SK-N-SH treated with all-trans-retinoic acid at 6 μM for 48 hours (cell line): Measurements from ENCODE around the gene ZBTB7C.

Experiments
- ATAC-seq: fragments of 200-7000 bp; cut with Tn5 transposase; 3 replicates; pipeline ENCODE4 v1.9.1; 2020; ENCODE audit warnings: mild to moderate bottlenecking, moderate library complexity
- ARNTL ChIP-seq: fragments of 450-650 bp; formaldehyde crosslinking; IDR thresholded peaks from 2 replicates; pipeline ENCODE4 v1.5.0; 2020; ENCODE audit warnings: low read depth, mild to moderate bottlenecking, moderate library complexity, borderline replicate concordance
- BACH2 ChIP-seq: fragments of 250-450 bp; sonication (Bioruptor Pico); IDR thresholded peaks from 2 replicates; pipeline ENCODE4 v1.9.0; 2021; ENCODE audit warnings: mild to moderate bottlenecking, borderline replicate concordance
- CSDC2 ChIP-seq: fragments of 250-450 bp; sonication (Bioruptor Pico); IDR thresholded peaks from 2 replicates; pipeline ENCODE4 v1.5.0; 2020; ENCODE audit warnings: mild to moderate bottlenecking, moderate library complexity
- ESRRG ChIP-seq: fragments of 250-450 bp; sonication (Bioruptor Pico); IDR thresholded peaks from 2 replicates; pipeline ENCODE4 v1.6.1; 2021; ENCODE audit warnings: mild to moderate bottlenecking
- GLIS3 ChIP-seq: fragments of 250-450 bp; sonication (Bioruptor Pico); IDR thresholded peaks from 2 replicates; pipeline ENCODE4 v1.5.0; 2020; ENCODE audit warnings: mild to moderate bottlenecking, moderate library complexity
- ISL1 ChIP-seq: fragments of 250-450 bp; sonication (Bioruptor Pico); IDR thresholded peaks from 2 replicates; pipeline ENCODE4 v2.1.2; 2022; ENCODE audit warnings: mild to moderate bottlenecking, moderate library complexity
- OSR1 ChIP-seq: fragments of 250-450 bp; sonication (Bioruptor Pico); IDR thresholded peaks from 2 replicates; pipeline ENCODE4 v1.8.0; 2022; ENCODE audit warnings: moderate library complexity, mild to moderate bottlenecking, inconsistent platforms
- PPARA ChIP-seq: fragments of 250-450 bp; sonication (Bioruptor Pico); IDR thresholded peaks from 2 replicates; pipeline ENCODE4 v1.5.0; 2020; ENCODE audit warnings: mild to moderate bottlenecking, borderline replicate concordance
- RARB ChIP-seq: fragments of 250-450 bp; sonication (Bioruptor Pico); IDR thresholded peaks from 2 replicates; pipeline ENCODE4 v1.8.0; 2021; ENCODE audit warnings: mild to moderate bottlenecking, moderate library complexity
- SNAI2 ChIP-seq: fragments of 250-450 bp; sonication (Bioruptor Pico); IDR thresholded peaks from 2 replicates; pipeline ENCODE4 v1.5.0; 2020; ENCODE audit warnings: mild to moderate bottlenecking, moderate library complexity
- TCF4 ChIP-seq: fragments of 250-450 bp; sonication (Bioruptor Pico); IDR thresholded peaks from 2 replicates; pipeline ENCODE4 v1.8.0; 2021; ENCODE audit warnings: mild to moderate bottlenecking, moderate library complexity, borderline replicate concordance
- TOX ChIP-seq: fragments of 250-450 bp; sonication (Bioruptor Pico); IDR thresholded peaks from 2 replicates; pipeline ENCODE4 v1.8.0; 2021; ENCODE audit warnings: mild to moderate bottlenecking, moderate library complexity, borderline replicate concordance
- ZC3H10 ChIP-seq: fragments of 250-450 bp; sonication (Bioruptor Pico); IDR thresholded peaks from 2 replicates; pipeline ENCODE4 v1.5.1; 2021; ENCODE audit warnings: mild to moderate bottlenecking, moderate library complexity
- ZFP3 ChIP-seq: fragments of 250-450 bp; sonication (Bioruptor Pico); IDR thresholded peaks from 2 replicates; pipeline ENCODE4 v1.5.0; 2020; ENCODE audit warnings: mild to moderate bottlenecking, moderate library complexity
- ZNF565 ChIP-seq: fragments of 450-650 bp; formaldehyde crosslinking; conservative IDR thresholded peaks from 2 replicates; pipeline ENCODE4 v1.5.0; 2020; ENCODE audit warnings: low read depth, mild to moderate bottlenecking, moderate library complexity
- ZNF70 ChIP-seq: fragments of 450-650 bp; formaldehyde crosslinking; IDR thresholded peaks from 2 replicates; pipeline ENCODE4 v1.5.0; 2020; ENCODE audit warnings: mild to moderate bottlenecking, moderate library complexity
- ZNF8 ChIP-seq: fragments of 450-650 bp; formaldehyde crosslinking; IDR thresholded peaks from 2 replicates; pipeline ENCODE4 v1.5.0; 2020; ENCODE audit warnings: mild to moderate bottlenecking, moderate library complexity
- TF ChIP-seq, protein P1 (sequence below): fragments of 250-450 bp; sonication (Bioruptor Pico); IDR thresholded peaks from 2 replicates; pipeline ENCODE4 v1.8.0; 2021; ENCODE audit warnings: low read depth, mild to moderate bottlenecking, moderate library complexity, borderline replicate concordance
- TF ChIP-seq, protein P2 (sequence below): fragments of 250-450 bp; sonication (Bioruptor Pico); IDR thresholded peaks from 2 replicates; pipeline ENCODE4 v1.5.1; 2021; ENCODE audit warnings: mild to moderate bottlenecking, moderate library complexity
- TF ChIP-seq, protein P3 (sequence below): fragments of 250-450 bp; sonication (Bioruptor Pico); IDR thresholded peaks from 2 replicates; pipeline ENCODE4 v1.8.0; 2020; ENCODE audit warnings: mild to moderate bottlenecking, moderate library complexity, borderline replicate concordance
- TF ChIP-seq, protein P4 (sequence below): fragments of 250-450 bp; sonication (Bioruptor Pico); IDR thresholded peaks from 2 replicates; pipeline ENCODE4 v1.5.1; 2020; ENCODE audit warnings: low read depth, mild to moderate bottlenecking, moderate library complexity

Gene ZBTB7C

DNA sequence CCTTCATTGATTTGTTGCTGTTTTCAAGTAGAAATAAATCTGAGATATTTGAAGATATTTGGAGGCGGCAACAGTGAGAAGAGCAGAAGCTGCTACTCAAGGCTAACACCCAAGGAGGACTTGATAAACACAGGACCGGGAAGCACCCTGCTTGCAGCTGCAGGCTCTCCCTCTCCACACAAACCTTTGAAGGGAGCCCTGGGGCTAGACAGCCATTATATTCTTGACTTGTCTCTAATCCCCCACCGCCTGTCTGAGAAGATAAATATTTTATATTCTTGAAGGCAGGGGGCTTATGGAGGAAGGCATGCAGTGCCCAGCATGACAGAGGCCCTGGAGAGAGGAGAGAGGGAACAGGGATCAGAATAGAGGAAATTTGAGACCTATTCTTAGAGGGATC is 427.9 kb downstream of the ZBTB7C start:
- no peak for ATAC-seq
- TF ChIP-seq ISL1 (CRISPR knock-in tag) (no peak), ARNTL (CRISPR knock-in tag) (no peak), ESRRG (CRISPR knock-in tag) (no peak), ZFP3 (no peak), RARB (no peak), CSDC2 (no peak)
- TF ChIP-seq, protein P1, sequence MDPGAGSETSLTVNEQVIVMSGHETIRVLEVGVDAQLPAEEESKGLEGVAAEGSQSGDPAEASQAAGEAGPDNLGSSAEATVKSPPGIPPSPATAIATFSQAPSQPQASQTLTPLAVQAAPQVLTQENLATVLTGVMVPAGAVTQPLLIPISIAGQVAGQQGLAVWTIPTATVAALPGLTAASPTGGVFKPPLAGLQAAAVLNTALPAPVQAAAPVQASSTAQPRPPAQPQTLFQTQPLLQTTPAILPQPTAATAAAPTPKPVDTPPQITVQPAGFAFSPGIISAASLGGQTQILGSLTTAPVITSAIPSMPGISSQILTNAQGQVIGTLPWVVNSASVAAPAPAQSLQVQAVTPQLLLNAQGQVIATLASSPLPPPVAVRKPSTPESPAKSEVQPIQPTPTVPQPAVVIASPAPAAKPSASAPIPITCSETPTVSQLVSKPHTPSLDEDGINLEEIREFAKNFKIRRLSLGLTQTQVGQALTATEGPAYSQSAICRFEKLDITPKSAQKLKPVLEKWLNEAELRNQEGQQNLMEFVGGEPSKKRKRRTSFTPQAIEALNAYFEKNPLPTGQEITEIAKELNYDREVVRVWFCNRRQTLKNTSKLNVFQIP (CRISPR knock-in tag): no peak

DNA sequence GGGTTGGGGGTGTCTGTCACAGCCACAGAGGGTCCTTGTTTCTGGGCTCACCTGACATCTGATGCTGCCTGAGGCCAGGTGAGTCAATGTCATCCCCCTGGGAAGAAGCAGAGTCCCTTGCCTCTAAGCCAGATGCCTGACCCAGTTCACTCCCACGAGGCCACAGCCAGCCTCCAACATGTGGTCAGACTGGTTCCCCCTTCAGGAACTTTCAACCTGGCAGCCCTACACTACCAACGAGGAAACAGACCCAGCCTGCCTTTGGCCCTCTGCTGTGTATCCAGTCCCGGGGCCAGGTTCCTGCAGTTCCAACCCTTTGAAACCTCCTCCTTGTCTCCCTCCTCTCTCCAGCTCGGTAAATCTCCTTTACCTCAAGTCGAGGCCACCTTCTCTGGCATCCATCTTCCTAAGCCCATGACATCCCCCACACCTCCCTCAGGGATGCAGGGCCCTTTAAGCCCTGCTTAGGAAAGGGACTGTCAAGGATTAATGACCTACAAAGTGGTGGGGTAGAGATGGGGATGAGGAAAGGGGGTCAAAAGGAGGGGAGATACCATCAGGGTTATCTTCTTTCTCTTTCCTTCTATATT is 429.5 kb downstream of the ZBTB7C start:
- TF ChIP-seq ZFP3 (no peak), ZNF8 (no peak), PPARA (CRISPR knock-in tag) (no peak), OSR1 (CRISPR knock-in tag) (no peak), ZC3H10 (CRISPR knock-in tag) (no peak)
- TF ChIP-seq, protein P1 (CRISPR knock-in tag): no peak
- ATAC-seq: no peak

DNA sequence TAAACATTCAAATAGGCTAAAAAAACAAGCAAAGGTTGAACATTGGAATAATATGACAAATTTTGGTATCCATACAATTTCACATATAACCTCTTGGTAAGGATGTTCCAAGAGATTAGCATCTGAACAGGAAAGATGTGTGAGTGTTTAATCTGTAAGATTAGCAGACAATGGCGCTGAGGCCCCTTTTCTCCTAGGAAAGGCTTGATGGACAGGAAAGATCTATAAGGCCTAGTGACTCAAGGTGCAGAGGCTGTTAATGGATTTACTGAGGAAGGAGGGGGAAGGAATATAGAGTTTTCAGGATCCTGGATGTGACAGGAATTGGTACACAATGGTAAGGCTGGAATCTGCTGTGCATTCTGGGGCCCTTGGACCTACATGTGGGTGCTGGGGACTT is 430.6 kb downstream of the ZBTB7C start:
- no peak for ATAC-seq
- TF ChIP-seq BACH2 (CRISPR knock-in tag) (no peak), SNAI2 (no peak), ZNF8 (no peak), ZC3H10 (CRISPR knock-in tag) (no peak), PPARA (CRISPR knock-in tag) (no peak), RARB (no peak), ESRRG (CRISPR knock-in tag) (no peak)
- TF ChIP-seq, protein P2, sequence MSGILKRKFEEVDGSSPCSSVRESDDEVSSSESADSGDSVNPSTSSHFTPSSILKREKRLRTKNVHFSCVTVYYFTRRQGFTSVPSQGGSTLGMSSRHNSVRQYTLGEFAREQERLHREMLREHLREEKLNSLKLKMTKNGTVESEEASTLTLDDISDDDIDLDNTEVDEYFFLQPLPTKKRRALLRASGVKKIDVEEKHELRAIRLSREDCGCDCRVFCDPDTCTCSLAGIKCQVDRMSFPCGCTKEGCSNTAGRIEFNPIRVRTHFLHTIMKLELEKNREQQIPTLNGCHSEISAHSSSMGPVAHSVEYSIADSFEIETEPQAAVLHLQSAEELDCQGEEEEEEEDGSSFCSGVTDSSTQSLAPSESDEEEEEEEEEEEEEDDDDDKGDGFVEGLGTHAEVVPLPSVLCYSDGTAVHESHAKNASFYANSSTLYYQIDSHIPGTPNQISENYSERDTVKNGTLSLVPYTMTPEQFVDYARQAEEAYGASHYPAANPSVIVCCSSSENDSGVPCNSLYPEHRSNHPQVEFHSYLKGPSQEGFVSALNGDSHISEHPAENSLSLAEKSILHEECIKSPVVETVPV (CRISPR knock-in tag): no peak
- TF ChIP-seq, all 23 proteins: peak for 0

DNA sequence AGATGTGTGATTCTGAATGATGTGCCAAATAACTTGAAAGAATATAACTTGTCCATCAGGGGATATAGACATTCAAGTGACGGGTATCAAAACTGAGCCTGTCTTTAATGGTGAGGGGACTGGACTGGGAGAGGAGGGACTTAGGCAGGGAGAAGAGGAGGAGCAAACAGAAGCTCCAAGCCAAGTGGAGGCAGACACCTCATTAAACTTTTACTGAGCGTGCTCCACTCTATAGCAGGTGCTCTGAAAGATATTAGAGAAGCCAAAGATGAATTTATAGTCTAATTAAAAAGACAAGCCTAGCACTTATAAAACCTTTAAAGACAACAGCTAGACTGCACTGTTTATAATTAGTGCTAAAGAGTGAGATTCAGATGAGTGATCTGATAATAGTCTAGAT is 431.0 kb downstream of the ZBTB7C start:
- TF ChIP-seq BACH2 (CRISPR knock-in tag) (no peak), OSR1 (CRISPR knock-in tag) (no peak), TCF4 (CRISPR knock-in tag) (no peak), ZNF8 (no peak), ZNF70 (CRISPR knock-in tag) (no peak), GLIS3 (CRISPR knock-in tag) (no peak), ZFP3 (no peak), CSDC2 (no peak), RARB (no peak), ISL1 (CRISPR knock-in tag) (no peak), ESRRG (CRISPR knock-in tag) (no peak), TOX (CRISPR knock-in tag) (no peak), ZC3H10 (CRISPR knock-in tag) (no peak), SNAI2 (no peak), ZNF565 (CRISPR knock-in tag) (no peak)
- TF ChIP-seq, protein P3, sequence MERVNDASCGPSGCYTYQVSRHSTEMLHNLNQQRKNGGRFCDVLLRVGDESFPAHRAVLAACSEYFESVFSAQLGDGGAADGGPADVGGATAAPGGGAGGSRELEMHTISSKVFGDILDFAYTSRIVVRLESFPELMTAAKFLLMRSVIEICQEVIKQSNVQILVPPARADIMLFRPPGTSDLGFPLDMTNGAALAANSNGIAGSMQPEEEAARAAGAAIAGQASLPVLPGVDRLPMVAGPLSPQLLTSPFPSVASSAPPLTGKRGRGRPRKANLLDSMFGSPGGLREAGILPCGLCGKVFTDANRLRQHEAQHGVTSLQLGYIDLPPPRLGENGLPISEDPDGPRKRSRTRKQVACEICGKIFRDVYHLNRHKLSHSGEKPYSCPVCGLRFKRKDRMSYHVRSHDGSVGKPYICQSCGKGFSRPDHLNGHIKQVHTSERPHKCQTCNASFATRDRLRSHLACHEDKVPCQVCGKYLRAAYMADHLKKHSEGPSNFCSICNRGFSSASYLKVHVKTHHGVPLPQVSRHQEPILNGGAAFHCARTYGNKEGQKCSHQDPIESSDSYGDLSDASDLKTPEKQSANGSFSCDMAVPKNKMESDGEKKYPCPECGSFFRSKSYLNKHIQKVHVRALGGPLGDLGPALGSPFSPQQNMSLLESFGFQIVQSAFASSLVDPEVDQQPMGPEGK (CRISPR knock-in tag): no peak
- TF ChIP-seq, protein P2 (CRISPR knock-in tag): no peak
- TF ChIP-seq, protein P1 (CRISPR knock-in tag): no peak
- TF ChIP-seq, protein P4, sequence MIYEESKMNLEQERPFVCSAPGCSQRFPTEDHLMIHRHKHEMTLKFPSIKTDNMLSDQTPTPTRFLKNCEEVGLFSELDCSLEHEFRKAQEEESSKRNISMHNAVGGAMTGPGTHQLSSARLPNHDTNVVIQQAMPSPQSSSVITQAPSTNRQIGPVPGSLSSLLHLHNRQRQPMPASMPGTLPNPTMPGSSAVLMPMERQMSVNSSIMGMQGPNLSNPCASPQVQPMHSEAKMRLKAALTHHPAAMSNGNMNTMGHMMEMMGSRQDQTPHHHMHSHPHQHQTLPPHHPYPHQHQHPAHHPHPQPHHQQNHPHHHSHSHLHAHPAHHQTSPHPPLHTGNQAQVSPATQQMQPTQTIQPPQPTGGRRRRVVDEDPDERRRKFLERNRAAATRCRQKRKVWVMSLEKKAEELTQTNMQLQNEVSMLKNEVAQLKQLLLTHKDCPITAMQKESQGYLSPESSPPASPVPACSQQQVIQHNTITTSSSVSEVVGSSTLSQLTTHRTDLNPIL (CRISPR knock-in tag): no peak
- ATAC-seq: no peak
